GM10266 (cell line): ENCODE data around the gene MN1.

ENCODE experiments used
- DNase-seq: peaks from one replicate; pipeline ENCODE4 v3.0.0; 2012; ENCODE audit errors: extremely low spot score
- CTCF ChIP-seq: IDR thresholded peaks from 2 replicates; pipeline ENCODE4 v1.5.1; 2012; ENCODE audit warnings: mild to moderate bottlenecking, low read depth; ENCODE audit not compliant: control insufficient read depth, insufficient read depth; ENCODE audit errors: missing control alignments

The MN1 gene

DNA sequence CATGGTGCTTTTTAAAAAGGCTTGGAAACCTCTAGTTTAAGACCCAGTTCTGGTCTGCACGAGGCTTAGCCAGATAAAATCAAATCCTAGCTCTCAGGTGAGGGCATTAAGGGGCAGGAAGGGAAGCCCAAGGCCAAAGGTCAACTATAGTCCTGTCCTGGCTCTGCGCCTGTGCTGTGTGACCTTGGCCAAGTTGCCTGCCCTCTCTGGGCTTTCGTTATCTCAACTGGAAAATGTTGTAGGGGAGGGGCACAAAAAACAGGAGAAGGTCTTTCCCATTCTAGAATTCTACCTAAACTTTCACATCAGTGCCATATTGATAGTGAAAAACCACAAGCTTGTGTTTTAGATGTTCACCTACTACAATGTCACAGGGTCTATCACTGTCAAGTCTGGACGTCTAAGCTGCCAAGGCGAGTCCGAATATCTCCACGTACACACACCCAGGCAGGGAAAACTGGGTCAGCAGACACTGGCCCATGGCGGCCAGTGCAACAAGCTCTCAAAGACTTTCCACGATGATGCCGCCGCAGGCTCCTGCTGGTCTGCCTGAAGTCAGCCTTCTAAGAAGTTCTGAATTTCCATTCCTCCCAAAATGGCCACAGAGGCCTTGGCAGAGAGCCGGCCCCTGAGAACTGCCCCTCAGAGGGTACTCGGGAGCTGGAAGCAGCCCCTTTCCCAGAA lies 18.0 kb downstream of the MN1 start:
- no peak for TF ChIP-seq CTCF
- no peak for DNase-seq

DNA sequence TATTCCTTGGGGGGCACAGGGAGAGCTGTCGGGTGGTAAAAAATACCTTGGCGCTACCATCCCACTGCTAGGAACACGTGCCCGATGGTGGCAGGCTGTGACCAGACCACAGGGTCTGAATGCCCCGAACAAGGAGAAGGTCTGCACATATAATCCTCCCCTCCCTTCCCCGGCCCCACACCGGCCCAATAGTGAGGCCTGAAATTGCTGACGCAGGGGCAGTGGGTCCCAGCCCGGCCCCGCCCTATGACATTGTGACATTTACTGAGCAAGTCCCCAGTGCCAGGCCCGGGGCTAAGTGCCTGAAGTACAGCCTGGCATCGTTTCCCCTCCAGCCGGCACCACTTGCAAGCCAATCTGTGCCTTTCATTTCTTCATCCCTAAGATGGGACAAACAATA lies 19.5 kb downstream of the MN1 start:
- no peak for TF ChIP-seq CTCF

GRCh38 chr22:27780161-27780575 lies 21.4 kb downstream of the MN1 start:
- TF ChIP-seq CTCF, result no peak
- no peak for DNase-seq

More for the DNA sequence above, 19.5 kb downstream of the MN1 start:
- no peak for DNase-seq

DNA sequence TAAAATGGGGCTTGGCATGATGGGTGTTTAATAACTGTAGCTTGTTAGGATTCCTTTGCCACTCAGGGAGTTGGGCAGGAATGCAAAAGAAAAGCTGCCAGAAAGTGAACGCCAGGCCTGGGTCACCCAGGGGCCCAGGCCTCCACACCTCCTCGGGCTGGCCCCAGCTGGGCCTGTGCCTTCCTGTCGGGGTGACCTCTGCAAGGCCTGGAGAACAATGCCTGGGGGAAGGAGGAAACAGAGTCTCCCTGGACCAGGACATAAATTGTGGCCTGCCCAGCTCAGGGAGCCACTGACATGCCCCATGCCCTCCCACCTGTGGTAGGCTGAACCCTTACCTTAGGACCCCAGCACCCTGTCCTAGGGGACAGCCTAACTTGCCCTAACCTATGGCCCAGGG lies 21.9 kb downstream of the MN1 start:
- TF ChIP-seq CTCF, result no peak
- no peak for DNase-seq

- DNase-seq, result no peak
- TF ChIP-seq CTCF, result no peak
These were observed 23.1 kb downstream of the MN1 start for GRCh38 chr22:27778294-27779090.

GRCh38 chr22:27777128-27777527 lies 24.4 kb downstream of the MN1 start:
- no peak for DNase-seq
- TF ChIP-seq CTCF, result no peak

DNA sequence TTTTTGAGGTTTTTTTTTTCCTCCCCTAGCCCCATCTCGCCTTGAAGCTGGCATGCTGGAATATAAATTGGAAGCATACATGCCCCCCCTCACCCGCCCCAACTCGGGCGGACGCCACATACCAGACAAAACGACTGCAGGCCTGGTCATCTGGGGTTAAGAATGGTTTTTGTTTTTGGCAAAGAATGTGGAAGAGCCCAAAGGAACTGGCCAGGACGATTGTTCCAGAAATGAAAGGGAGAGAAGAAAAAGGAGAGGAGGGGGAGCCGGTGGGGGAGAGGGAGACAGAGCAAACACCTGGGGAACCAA lies 25.0 kb downstream of the MN1 start:
- no peak for DNase-seq
- no peak for TF ChIP-seq CTCF
